ENCODE measurements around the gene ROBO1.
A peak's percentile ranks its signal among the peaks of the same experiment; 100 is the strongest.

ROBO1 gene

GRCh38 chr3:78588906-78589621, 1178.7 kb downstream of the ROBO1 start:
- in situ Hi-C loops (cut with HindIII; ENCODE audit: low sequenced_read_pairs) = no loop called here
- H3K4me3 ChIP-seq (ENCODE audit: low read depth, low read length) = no peak overlapping the region
- TF ChIP-seq, protein P1, sequence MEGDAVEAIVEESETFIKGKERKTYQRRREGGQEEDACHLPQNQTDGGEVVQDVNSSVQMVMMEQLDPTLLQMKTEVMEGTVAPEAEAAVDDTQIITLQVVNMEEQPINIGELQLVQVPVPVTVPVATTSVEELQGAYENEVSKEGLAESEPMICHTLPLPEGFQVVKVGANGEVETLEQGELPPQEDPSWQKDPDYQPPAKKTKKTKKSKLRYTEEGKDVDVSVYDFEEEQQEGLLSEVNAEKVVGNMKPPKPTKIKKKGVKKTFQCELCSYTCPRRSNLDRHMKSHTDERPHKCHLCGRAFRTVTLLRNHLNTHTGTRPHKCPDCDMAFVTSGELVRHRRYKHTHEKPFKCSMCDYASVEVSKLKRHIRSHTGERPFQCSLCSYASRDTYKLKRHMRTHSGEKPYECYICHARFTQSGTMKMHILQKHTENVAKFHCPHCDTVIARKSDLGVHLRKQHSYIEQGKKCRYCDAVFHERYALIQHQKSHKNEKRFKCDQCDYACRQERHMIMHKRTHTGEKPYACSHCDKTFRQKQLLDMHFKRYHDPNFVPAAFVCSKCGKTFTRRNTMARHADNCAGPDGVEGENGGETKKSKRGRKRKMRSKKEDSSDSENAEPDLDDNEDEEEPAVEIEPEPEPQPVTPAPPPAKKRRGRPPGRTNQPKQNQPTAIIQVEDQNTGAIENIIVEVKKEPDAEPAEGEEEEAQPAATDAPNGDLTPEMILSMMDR (IDR thresholded peaks at IDR 0.05; ENCODE audit: low read depth, low read length, missing control alignments) = no peak
- no peak for DNase-seq (ENCODE audit: low read depth)

DNA sequence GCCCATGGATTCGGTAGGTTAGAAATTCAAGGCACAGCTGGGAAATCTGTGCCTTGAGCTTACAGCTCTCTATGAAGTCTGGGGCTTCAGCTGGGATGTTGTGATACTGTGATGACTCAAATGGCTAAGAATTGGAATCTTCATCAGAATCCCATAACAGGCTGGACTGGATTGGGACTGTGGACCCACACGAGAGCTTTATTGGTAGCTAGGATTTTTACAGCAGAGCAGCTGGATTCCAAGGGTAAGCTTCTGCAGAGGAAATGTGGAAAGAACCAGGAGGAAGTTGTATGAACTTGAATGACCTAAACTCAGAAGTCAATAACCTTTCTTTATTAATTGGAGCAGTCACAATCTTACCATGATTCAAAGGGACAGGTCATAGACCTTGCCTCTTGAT, 1187.1 kb downstream of the ROBO1 start:
- no peak overlapping the region for H3K4me3 ChIP-seq (ENCODE audit: low read depth, low read length)
- TF ChIP-seq, protein P1 (IDR thresholded peaks at IDR 0.05; ENCODE audit: low read depth, low read length, missing control alignments) = no peak
- in situ Hi-C loops (cut with HindIII; ENCODE audit: low sequenced_read_pairs) = no loop called here
- DNase-seq (ENCODE audit: low read depth) = no peak

DNA sequence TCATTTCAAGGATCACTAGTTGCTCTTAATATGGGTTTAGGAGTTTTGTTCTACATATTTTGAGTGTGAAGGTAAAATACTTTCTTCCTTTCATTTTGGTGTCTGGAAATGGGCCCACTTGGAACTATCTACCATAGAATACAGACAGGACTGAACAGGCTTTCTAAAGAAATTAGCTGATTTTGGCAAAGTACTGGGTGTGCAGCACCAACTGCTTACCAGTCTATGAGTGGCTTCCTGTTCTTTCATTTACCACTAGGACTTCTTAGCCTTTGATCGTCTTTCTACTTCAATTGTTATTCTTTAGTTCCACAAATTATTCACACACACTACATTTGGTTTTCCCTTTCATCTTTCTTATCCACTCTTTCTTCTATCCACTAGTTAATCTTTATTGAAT, 1196.3 kb downstream of the ROBO1 start:
- peak; percentile 16 for DNase-seq (ENCODE audit: low read depth)
- TF ChIP-seq, protein P1 (IDR thresholded peaks at IDR 0.05; ENCODE audit: low read depth, low read length, missing control alignments) = no peak
- no peak overlapping the region for H3K4me3 ChIP-seq (ENCODE audit: low read depth, low read length)
- in situ Hi-C loops (cut with HindIII; ENCODE audit: low sequenced_read_pairs) = no loop called here

DNA sequence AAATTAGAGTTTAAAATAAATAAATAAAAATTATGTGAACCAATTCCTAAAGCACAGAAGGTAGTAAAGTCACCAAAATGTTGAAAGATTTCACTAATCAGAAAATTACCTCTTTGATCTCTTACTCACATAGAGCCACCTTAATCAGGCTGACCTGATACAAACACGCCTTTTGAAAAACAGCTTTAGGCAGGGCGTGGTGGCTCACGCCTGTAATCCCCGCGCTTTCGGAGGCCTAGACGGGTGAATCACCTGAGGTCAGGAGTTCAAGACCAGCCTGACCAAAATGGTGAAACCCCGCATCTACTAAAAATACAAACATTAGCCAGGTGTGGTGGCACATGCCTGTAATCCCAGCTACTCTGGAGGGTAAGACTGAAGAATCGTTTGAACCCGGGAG, 1197.3 kb downstream of the ROBO1 start:
- DNase-seq (ENCODE audit: low read depth) = no peak
- H3K4me3 ChIP-seq (ENCODE audit: low read depth, low read length) = no peak overlapping the region
- TF ChIP-seq, protein P1 (IDR thresholded peaks at IDR 0.05; ENCODE audit: low read depth, low read length, missing control alignments) = no peak
- in situ Hi-C loops (cut with HindIII; ENCODE audit: low sequenced_read_pairs) = no loop called here

DNA sequence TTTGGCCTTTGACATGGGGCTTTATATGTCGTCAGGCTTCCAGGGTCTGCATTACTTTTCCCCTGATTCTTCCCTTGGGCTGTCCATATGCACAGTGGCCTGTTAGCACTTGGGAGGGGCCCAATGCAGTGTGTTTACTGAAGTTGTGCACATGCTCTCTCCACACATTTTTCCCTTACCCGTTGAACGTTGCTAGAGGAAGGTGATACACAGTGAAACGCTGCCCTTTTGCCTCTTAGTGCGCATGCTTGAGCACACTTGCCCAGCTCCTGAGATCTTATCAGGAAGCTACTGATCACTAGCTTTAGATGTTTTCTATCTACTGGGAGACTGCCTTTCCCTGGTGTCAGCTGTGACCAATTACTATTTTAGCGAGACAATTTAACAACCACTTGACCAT, 1198.0 kb downstream of the ROBO1 start:
- in situ Hi-C loops (cut with HindIII; ENCODE audit: low sequenced_read_pairs) = no loop called here
- TF ChIP-seq, protein P1 (IDR thresholded peaks at IDR 0.05; ENCODE audit: low read depth, low read length, missing control alignments) = no peak
- DNase-seq (ENCODE audit: low read depth) = no peak

GRCh38 chr3:78565712-78566111, 1202.1 kb downstream of the ROBO1 start:
- H3K4me3 ChIP-seq (ENCODE audit: low read depth, low read length) = no peak overlapping the region
- in situ Hi-C loops (cut with HindIII; ENCODE audit: low sequenced_read_pairs) = no loop called here
- TF ChIP-seq, protein P1 (IDR thresholded peaks at IDR 0.05; ENCODE audit: low read depth, low read length, missing control alignments) = no peak
- no peak for DNase-seq (ENCODE audit: low read depth)

More for the DNA sequence above, 1198.0 kb downstream of the ROBO1 start:
- no peak overlapping the region for H3K4me3 ChIP-seq (ENCODE audit: low read depth, low read length)
